Measurements from ENCODE around the gene SMIM14. TPM values are rescaled to one million over a fixed set of nuclear protein-coding genes. Genes with fewer than 3 reads are reported as not detected.

SMIM14 gene
- total and polyA plus RNA-seq, 9 of the 15 experiments (the other 6 are each of a cell fraction or from before 2014, with no cell fraction given): 0.98 to 3.7 (median 2.2) TPM

DNA sequence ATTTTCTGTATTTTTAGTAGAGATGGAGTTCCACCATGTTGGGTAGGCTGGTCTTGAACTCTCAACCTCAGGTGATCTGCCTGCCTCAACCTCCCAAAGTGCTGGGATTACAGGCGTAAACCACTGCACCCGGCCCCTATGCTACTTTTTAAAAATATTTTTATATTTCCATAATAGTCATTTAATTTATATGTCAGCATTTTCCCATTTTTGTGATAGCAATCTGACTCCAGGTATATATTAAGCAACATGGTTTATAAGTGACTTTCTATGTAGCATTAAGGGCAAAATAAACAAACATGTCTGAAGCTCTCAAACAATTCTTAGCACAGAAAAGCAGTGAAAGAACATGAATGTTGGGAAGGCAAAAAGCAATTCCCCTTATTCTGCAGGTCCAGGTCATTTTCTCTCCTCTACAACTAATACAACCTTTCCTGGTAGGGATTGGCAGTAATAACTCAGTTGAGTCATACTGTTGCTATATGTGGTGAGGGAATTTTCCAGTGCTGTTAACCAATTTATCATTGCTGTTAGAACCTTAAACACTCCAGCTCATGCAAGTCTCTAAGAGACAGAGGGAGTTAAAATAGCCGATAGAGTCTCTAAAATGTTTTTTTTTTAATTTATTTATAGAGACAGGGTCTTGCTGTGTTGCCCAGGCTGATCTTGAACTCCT lies 24.0 kb downstream of the SMIM14 start:
- no peak overlapping the region for H3K4me3 ChIP-seq
- DNase-seq (ENCODE audit: extremely low read depth in 1 of 4, low spot score in 3 of 4) (no peak), FAIRE-seq (no peak), ATAC-seq (no peak)
- H4K20me1 ChIP-seq (replicated peaks; ENCODE audit: control insufficient read depth, insufficient read depth, low read length): no peaks in the 10 kb centered on the region
- no peak for TF ChIP-seq ZNF830 (CRISPR knock-in tag; IDR thresholded peaks at IDR 0.05)
- no peak for TF ChIP-seq ZSCAN29 (IDR thresholded peaks at IDR 0.05)
- TF ChIP-seq EP400 (IDR thresholded peaks at IDR 0.05): no peak
- TF ChIP-seq ZNF655 (CRISPR knock-in tag; IDR thresholded peaks at IDR 0.05): no peak
- peak; percentile 66 for TF ChIP-seq ZNF316 (IDR thresholded peaks at IDR 0.05)
- no peak for TF ChIP-seq NR1H2 (CRISPR knock-in tag; IDR thresholded peaks at IDR 0.05)
- no peak for TF ChIP-seq MCM3 (IDR thresholded peaks at IDR 0.05)
- TF ChIP-seq NUFIP1 (IDR thresholded peaks at IDR 0.05; ENCODE audit: partially characterized antibody): no peak
- no peak for TF ChIP-seq TEAD4 (IDR thresholded peaks at IDR 0.05; ENCODE audit: low read length)
- no peak for TF ChIP-seq TEAD4 (CRISPR knock-in tag; IDR thresholded peaks at IDR 0.05; ENCODE audit: borderline replicate concordance)
- TF ChIP-seq SMAD2 (IDR thresholded peaks at IDR 0.05; ENCODE audit: low read depth, low read length): no peak
- peak; percentile 58; the same call in 1 of the 2 replicates for TF ChIP-seq C11orf30 (IDR thresholded peaks at IDR 0.05; ENCODE audit: low read depth)
- no peak for TF ChIP-seq SMARCA5 (IDR thresholded peaks at IDR 0.05)
- TF ChIP-seq THAP12 (CRISPR knock-in tag; IDR thresholded peaks at IDR 0.05): no peak
- no peak for TF ChIP-seq ZBTB33 (CRISPR knock-in tag; IDR thresholded peaks at IDR 0.05)
- POLR2A ChIA-PET: interaction anchor here (1.3 kb wide), 1 partner anchor 15 kb away, joined by 4 read pairs; no protein-coding TSS in a partner anchor
- H3K79me2 ChIP-seq (ENCODE audit: control insufficient read depth, insufficient read depth, low read length): no peaks in the 10 kb centered on the region
- H3K27ac ChIP-seq (ENCODE audit: extremely low read depth, low read depth, low read length): no peak overlapping the region
- H3K4me2 ChIP-seq (ENCODE audit: insufficient read depth, low read length): no peak overlapping the region
- no TSS peak for BruUV-seq (replicated peaks)
- no peak overlapping the region for H2AFZ ChIP-seq (ENCODE audit: low read depth, low read length)
- H3K27me3 ChIP-seq (ENCODE audit: control insufficient read depth in 2 of 2, insufficient read depth in 2 of 2, low read length in 2 of 2): no peaks in the 10 kb centered on the region
- no peaks in the 10 kb centered on the region for H3K9me1 ChIP-seq (ENCODE audit: control insufficient read depth, insufficient read depth, low read length)
- no peaks in the 10 kb centered on the region for H3K4me1 ChIP-seq (replicated peaks in 1 of 2; ENCODE audit: control insufficient read depth in 2 of 2, insufficient read depth in 2 of 2, low read length in 2 of 2)
- H3K9me3 ChIP-seq (replicated peaks; ENCODE audit: control insufficient read depth, insufficient read depth, low read depth, low read length): no peaks in the 10 kb centered on the region
- in situ Hi-C loops (cut with MboI): loop anchor here (25.0 kb wide), 1 partner anchor 727 kb away; no protein-coding TSS in a partner anchor
- H3K36me3 ChIP-seq (ENCODE audit: control insufficient read depth, insufficient read depth, low read length): no peaks in the 10 kb centered on the region
- CTCF ChIA-PET (ENCODE audit: low intra/inter-chr PET ratio): no interaction called here
- WGBS (ENCODE audit: insufficient coverage, low coverage, missing lambda C conversion rate): 40% methylated on average over 3 of the region's 3 CpGs
- intact Hi-C loops (cut with micrococcal nuclease): no loop called here
- H3K9ac ChIP-seq (ENCODE audit: insufficient read depth in 1 of 2, low read depth in 2 of 2, low read length in 2 of 2): no peak overlapping the region

Data from K562 (cell line).